ENCODE measurements around the gene OR5C1. TPM values are rescaled to one million over a fixed set of nuclear protein-coding genes. Genes with fewer than 3 reads are reported as not detected.

The OR5C1 gene
- total and polyA plus RNA-seq, 8 donors: not detected

- 80 to 91% (median 89%) methylated on average over 5 of the region's 5 CpGs for WGBS, 5 donors
Observed at GRCh38 chr9:122791872-122792669, 3.3 kb downstream of the OR5C1 start.

GRCh38 chr9:122797316-122798063 lies 8.8 kb downstream of the OR5C1 start:
- Histone ChIP-seq H3K4me1 (no peaks in the 10 kb centered on the region), H3K9me3 (no peaks in the 10 kb centered on the region), H3K36me3 (no peaks in the 10 kb centered on the region), H3K27me3 (no peaks in the 10 kb centered on the region), H3K4me3 (no peak overlapping the region), H3K27ac (no peak overlapping the region)
- no peak for DNase-seq
- TF ChIP-seq EP300 (IDR thresholded peaks at IDR 0.05) (no peak), POLR2AphosphoS5 (IDR thresholded peaks at IDR 0.05) (no peak), POLR2A (IDR thresholded peaks at IDR 0.05) (no peak), CTCF (IDR thresholded peaks at IDR 0.05) (no peak)
- intact Hi-C loops (cut with DNase I; ENCODE audit: low total_unique reads): no loop called here
- 79 to 84% (median 81%) methylated on average over 6 of the region's 6 CpGs for WGBS, 5 donors

More at GRCh38 chr9:122791872-122792669, 3.3 kb downstream of the OR5C1 start:
- H3K27me3 ChIP-seq: no peaks in the 10 kb centered on the region
- H3K27ac ChIP-seq: no peak overlapping the region
- H3K4me1 ChIP-seq: no peaks in the 10 kb centered on the region
- no peak overlapping the region for H3K4me3 ChIP-seq
- DNase-seq: no peak
- H3K36me3 ChIP-seq: no peaks in the 10 kb centered on the region
- no peaks in the 10 kb centered on the region for H3K9me3 ChIP-seq
- intact Hi-C loops (cut with DNase I; ENCODE audit: low total_unique reads): no loop called here
- TF ChIP-seq CTCF (IDR thresholded peaks at IDR 0.05) (no peak), EP300 (IDR thresholded peaks at IDR 0.05) (no peak), POLR2A (IDR thresholded peaks at IDR 0.05) (no peak), POLR2AphosphoS5 (IDR thresholded peaks at IDR 0.05) (no peak)

GRCh38 chr9:122800066-122801060 lies 11.6 kb downstream of the OR5C1 start, which contains the start of gene OR1K1:
OR1K1 (plus strand) TSS chr9:122800123; CDS start chr9:122800123, 0 bp downstream.
- Histone ChIP-seq H3K9me3 (no peaks in the 10 kb centered on the region), H3K4me1 (no peaks in the 10 kb centered on the region), H3K4me3 (no peak within 1 kb of the TSS), H3K36me3 (no peaks in the 10 kb centered on the region), H3K27ac (no peak within 1 kb of the TSS), H3K27me3 (no peaks in the 10 kb centered on the region)
- DNase-seq: no peak
- no peak for TF ChIP-seq POLR2A (IDR thresholded peaks at IDR 0.05)
- no peak for TF ChIP-seq CTCF (IDR thresholded peaks at IDR 0.05)
- TF ChIP-seq EP300 (IDR thresholded peaks at IDR 0.05): no peak
- TF ChIP-seq POLR2AphosphoS5 (IDR thresholded peaks at IDR 0.05): no peak
- WGBS, 5 donors: 93 to 95% (median 95%) methylated on average over 30 of the region's 30 CpGs
- intact Hi-C loops (cut with DNase I; ENCODE audit: low total_unique reads): no loop called here

GRCh38 chr9:122806661-122807060 lies 17.9 kb downstream of the OR5C1 start:
- Histone ChIP-seq H3K9me3 (no peaks in the 10 kb centered on the region), H3K27me3 (no peaks in the 10 kb centered on the region), H3K36me3 (no peaks in the 10 kb centered on the region), H3K4me1 (peaks cover 0 to 18% (median 10%) of the 10 kb centered on the region in 4 donors), H3K27ac (no peak overlapping the region), H3K4me3 (no peak overlapping the region)
- intact Hi-C loops (cut with DNase I; ENCODE audit: low total_unique reads): no loop called here
- 81 to 91% (median 84%) methylated on average over 4 of the region's 4 CpGs for WGBS, 5 donors
- TF ChIP-seq EP300 (IDR thresholded peaks at IDR 0.05) (no peak), POLR2AphosphoS5 (IDR thresholded peaks at IDR 0.05) (no peak), CTCF (IDR thresholded peaks at IDR 0.05) (no peak), POLR2A (IDR thresholded peaks at IDR 0.05) (no peak)
- DNase-seq: no peak
